HG03457 (cell line): ENCODE data around the gene RAE1.

ENCODE experiments used
- ATAC-seq: cut with Tn5 transposase; IDR thresholded peaks from one replicate; pipeline ENCODE4 v1.9.1; 2021; ENCODE audit warnings: moderate number of reproducible peaks; ENCODE audit not compliant: unreplicated experiment

Gene RAE1

GRCh38 chr20:57398901-57399535 is 48.0 kb downstream of the RAE1 start:
- no peak for ATAC-seq

DNA sequence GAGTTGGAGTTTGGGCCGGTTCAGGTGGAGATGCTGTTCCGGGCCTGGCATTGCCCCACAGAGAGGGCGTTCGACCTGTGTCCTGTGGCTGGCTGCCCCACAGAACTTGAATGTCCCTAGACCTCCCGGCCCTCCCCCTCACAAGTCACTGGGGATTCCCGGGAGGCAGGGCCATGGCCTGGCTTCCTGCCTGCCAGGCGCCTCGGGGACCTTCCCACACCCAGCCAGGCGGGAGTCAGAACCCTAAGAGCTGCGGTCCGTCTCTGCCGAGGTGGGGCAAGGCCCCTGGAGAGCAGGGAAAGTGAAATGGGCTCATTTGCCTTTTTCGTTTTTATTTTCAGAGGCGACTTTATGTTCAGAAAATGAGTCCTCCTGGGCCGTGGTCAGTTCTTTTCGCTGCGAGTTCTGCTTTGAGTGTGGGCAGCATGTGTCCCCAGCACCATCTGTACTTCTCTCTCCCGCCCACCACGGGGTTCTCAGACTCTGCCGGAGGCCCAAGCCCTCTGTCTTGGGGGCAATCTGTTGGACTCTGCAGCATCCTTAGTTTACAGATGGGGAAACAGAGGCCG is 48.6 kb downstream of the RAE1 start:
- ATAC-seq = peak; percentile 49

- no peak for ATAC-seq
Observed at GRCh38 chr20:57400231-57400701, 49.2 kb downstream of the RAE1 start.

- no peak for ATAC-seq
Observed at GRCh38 chr20:57400821-57401564, 49.9 kb downstream of the RAE1 start.

GRCh38 chr20:57401565-57401918 is 50.5 kb downstream of the RAE1 start:
- no peak for ATAC-seq

DNA sequence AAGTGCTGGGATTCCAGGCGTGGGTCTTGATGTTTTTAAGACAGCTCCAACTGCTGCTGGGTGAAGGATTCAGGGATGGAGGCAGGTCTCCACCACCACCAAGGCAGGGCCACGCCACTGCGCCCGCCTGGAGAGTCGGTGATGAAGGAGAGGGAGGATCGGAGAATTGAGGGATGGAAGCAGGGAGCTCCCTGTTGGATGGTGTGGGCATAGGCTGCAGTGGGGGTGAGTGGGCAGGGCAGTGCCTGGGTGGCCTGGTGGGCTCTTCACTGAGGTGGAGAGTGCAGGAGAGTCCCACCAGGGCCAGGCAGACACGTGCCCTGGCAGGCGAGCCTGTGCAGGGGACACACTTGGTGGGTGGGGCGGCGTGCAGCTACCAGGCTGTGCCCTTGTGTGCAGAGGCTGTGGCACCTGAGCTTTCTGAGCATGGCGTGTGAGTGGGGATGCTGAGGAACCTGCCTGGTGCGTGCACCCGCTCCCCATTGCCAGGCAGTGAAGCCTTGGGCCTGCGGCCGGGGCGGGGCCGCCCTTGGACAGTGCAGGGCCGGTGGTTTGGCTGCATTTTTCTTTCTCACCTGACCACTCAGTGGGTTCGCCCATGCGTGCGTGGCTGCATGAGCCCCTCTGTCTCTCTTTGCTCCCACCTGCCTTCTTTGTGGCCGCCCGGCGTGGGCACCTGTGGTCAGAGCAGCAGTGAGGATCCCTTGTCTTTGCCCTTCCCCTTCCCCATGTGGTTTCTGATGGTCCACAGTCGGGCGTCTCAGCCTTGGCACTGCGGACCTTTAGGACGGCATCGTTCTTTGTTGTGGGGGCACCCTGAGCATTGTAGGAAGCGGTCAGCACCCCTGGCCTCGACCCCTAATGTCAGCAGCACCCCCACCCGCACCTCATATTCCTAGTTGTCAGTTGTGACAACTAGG is 51.4 kb downstream of the RAE1 start:
- no peak for ATAC-seq

DNA sequence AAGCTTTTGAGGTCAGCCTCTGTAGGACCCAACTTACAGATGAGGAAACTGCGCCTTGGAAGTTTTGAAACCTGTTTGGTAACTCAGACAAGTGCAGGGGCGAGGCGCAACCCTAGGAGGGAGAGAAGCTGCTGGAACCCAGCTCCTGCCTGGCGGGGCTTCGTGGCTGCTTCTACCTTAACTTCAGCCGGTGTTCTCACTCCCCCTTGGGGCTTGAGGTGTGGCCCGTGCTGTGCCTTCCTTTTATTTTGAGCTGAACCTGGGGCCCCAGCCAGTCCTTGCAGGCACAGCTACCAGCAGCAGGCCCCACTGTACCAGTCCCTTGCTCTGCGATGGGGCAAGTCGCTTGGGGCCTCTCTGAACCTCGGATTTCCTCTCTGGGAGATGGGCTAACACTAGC is 52.2 kb downstream of the RAE1 start:
- ATAC-seq = no peak

GRCh38 chr20:57404006-57404405 is 53.0 kb downstream of the RAE1 start:
- ATAC-seq = no peak

- no peak for ATAC-seq
Observed at GRCh38 chr20:57404419-57405072, 53.5 kb downstream of the RAE1 start.

DNA sequence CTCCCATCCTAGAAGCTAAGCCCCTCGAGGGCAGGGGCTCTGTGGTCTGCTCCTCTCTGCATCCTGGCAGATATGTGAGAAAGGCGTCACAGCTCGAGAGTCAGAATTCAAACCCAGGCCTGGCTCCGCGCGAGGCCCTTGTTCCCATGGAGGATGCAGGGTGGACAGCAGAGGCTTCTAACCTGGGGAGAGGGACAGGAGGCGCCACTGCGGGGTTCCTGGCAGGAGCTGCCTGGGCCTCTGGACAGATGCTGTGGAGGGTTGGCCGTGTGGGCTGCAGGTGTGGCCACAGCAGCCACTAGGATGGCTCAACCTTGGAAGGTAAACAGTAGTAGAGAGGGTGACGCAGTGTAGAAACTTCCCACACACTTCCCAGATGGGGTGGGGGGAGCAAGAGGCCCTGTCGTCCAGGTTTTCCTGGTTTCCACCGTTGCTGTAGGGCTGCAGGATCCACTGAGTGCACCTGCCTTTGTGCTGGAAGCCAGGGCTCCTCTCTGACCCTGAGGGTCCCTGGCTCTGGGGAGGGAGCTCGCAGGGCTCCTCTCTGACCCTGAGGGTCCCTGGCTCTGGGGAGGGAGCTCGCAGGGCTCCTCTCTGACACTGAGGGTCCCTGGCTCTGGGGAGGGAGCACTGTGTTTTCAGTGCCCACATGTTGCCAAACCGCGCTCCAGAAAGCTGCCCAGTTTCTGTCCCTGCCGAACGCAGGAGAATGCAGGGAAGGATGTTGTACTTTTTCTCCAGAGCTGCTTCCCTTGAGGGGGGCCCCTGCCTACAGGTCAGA is 54.4 kb downstream of the RAE1 start:
- ATAC-seq = no peak

GRCh38 chr20:57407541-57407956 is 56.5 kb downstream of the RAE1 start:
- ATAC-seq = no peak

- no peak for ATAC-seq
Observed at GRCh38 chr20:57408131-57408530, 57.1 kb downstream of the RAE1 start.

DNA sequence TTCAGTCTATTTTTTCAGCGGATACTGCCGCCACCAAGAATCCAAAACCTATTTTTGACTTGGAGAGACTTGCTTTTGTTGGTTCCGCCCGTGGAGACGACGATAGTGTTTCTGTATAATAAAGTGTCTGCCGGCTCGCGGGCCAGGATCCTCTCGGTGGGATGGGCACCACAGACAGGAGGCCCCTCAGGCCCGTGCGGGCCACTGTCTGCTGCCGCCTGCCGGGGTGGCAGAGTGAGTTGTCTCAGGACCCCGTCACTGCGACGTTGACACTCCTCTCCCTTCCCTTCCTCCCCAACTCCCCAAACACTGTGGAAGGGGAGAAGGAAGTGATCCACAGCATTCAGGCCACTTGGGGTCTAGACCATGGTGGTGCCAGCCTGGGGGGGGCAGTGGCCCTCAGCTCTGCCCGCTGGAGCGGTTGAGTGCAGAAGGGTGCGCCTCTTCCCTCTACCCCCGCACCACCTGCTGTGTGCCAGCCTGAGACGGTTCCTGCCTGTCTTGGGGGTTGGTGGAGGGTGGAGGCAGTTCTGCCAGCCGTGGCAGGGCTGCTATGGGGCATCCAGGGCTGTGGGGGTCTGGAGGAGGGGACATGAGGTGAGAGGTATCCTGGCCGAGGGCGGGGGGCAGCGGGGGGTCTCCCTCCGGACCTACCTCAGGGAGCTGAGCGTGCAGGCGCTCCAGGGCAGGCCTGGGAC is 57.6 kb downstream of the RAE1 start:
- ATAC-seq = no peak

- no peak for ATAC-seq
Observed at GRCh38 chr20:57409316-57409671, 58.2 kb downstream of the RAE1 start.

DNA sequence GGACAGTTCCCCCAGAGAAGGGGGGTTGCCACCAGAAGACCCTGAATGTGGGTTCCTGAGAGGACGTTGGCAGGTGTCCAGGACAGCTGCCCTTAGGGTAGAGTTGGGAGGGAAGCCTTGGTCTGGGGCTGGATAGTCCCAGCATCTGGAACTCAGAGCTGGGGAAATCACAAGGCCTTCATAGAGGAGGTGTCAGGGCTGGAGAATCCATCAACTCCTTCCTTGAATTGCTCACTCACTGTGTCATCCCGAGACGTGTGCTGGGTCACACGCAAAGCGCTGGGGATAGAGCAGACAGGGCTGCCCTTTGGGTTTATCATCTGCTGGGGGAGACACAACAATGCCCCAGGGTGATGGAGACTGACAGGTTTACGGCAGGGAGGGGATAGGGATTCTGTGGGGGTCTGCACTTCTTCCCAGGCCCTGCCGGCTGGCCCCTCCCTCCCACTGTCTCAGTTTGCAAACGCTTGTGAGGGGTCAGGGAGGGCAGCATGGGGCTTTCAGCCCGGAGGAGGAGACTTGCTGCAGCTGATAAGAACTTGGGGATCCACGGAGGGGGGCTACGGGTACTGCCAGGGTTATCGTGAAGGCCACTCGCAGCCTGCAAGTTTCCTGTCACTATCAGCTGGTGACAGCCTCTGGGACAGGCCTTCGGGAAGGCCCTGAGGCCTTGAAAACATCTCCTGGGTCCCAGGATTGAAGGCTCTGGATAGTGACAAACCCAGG is 58.8 kb downstream of the RAE1 start:
- no peak for ATAC-seq

GRCh38 chr20:57410398-57410920 is 59.4 kb downstream of the RAE1 start:
- ATAC-seq = no peak

GRCh38 chr20:57410924-57411323 is 59.9 kb downstream of the RAE1 start:
- ATAC-seq = no peak
